Esophagus squamous epithelium (tissue), 4 donors: ENCODE data around the gene PPARG.
"Not testable (repeated sequence)": the region's sequence is repeated elsewhere in the genome, so short reads cannot be mapped to it uniquely, and the experiment has no call there.

ENCODE experiments used
- POLR2A ChIP-seq, 4 donors: fragments of 450-650 bp; IDR thresholded peaks; one replicate each; pipeline ENCODE4 v1.6.1; 2017; ENCODE audit warnings: antibody characterized with exemption in 4 of 4, mild to moderate bottlenecking in 4 of 4, moderate library complexity in 3 of 4
- TF ChIP-seq, protein P1 (sequence below), 6 experiments: fragments of 450-650 bp in 4 of 6; fragments of 200-600 bp in 2 of 6; sonication (generic) in 2 of 6; IDR thresholded peaks; one replicate each; pipeline ENCODE4 v1.5.1; 2016 to 2019; ENCODE audit warnings: antibody characterized with exemption in 6 of 6, mild to moderate bottlenecking in 4 of 6, moderate library complexity in 4 of 6

DNA sequence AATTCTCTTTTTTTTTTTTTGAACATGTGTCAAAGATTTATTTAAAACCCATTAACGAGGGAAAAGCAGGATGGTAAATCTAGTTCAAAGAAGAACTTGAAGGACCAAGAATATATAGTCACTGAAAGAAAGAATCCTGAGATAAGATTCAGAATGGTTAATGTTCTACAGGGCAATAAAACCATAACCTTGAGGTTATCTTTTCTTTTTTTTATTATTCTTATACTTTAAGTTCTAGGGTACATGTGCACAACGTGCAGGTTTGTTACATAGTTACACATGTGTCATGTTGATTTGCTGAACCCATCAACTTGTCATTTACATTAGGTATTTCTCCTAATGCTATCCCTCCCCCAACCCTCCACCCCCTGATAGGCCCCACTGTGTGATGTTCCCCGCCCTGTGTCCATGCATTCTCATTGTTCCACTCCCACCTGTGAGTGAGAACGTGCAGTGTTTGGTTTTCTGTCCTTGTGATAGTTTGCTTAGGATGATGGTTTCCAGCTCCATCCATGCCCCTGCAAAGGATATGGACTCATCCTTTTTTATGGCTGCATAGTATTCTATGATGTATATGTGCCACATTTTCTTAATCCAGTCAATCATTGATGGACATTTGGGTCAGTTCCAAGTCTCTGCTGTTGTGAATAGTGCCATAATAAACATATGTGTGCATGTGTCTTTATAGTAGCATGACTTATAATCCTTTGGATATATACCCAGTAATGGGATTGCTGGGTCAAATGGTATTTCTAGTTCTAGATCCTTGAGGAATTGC lies 97.8 kb downstream of the PPARG start:
- TF ChIP-seq, protein P1, sequence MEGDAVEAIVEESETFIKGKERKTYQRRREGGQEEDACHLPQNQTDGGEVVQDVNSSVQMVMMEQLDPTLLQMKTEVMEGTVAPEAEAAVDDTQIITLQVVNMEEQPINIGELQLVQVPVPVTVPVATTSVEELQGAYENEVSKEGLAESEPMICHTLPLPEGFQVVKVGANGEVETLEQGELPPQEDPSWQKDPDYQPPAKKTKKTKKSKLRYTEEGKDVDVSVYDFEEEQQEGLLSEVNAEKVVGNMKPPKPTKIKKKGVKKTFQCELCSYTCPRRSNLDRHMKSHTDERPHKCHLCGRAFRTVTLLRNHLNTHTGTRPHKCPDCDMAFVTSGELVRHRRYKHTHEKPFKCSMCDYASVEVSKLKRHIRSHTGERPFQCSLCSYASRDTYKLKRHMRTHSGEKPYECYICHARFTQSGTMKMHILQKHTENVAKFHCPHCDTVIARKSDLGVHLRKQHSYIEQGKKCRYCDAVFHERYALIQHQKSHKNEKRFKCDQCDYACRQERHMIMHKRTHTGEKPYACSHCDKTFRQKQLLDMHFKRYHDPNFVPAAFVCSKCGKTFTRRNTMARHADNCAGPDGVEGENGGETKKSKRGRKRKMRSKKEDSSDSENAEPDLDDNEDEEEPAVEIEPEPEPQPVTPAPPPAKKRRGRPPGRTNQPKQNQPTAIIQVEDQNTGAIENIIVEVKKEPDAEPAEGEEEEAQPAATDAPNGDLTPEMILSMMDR (IDR thresholded peaks at IDR 0.05), result not testable (repeated sequence)
- not testable (repeated sequence) for TF ChIP-seq POLR2A (IDR thresholded peaks at IDR 0.05)
